Measurements from ENCODE around the gene KRTAP4-3. TPM values are rescaled to one million over a fixed set of nuclear protein-coding genes. Genes with fewer than 3 reads are reported as not detected.
"Not testable (repeated sequence)": the region's sequence is repeated elsewhere in the genome, so short reads cannot be mapped to it uniquely, and the experiment has no call there.

The KRTAP4-3 gene
- total RNA-seq, 1 donor from 2014 or later, result not detected

DNA sequence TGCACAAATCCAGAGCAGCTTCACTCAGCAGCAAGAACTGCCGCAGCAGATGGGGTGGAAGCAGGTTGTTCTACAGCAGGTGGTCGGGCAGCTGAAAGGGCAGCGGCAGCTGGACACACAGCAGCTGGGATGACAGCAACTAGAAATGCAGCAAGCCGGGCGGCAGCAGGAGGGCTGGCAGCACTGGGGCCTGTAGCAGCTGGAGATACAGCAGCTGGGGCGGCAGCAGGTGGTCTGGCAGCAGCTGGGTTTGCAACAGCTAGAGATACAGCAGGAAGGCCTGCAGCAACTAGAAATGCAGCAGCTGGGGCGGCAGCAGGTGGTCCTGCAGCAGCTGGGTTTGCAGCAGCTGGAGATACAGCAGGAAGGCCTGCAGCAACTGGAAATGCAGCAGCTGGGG, 460 bp downstream of the KRTAP4-3 start:
- DNase-seq (no peak), ATAC-seq (no peak)
- Histone ChIP-seq H3K27ac (no peak overlapping the region), H3K4me3 (no peak overlapping the region), H3K27me3 (no peaks in the 10 kb centered on the region), H3K36me3 (no peaks in the 10 kb centered on the region), H3K4me1 (no peaks in the 10 kb centered on the region), H3K9me3 (no peaks in the 10 kb centered on the region)
- TF ChIP-seq, protein P1, sequence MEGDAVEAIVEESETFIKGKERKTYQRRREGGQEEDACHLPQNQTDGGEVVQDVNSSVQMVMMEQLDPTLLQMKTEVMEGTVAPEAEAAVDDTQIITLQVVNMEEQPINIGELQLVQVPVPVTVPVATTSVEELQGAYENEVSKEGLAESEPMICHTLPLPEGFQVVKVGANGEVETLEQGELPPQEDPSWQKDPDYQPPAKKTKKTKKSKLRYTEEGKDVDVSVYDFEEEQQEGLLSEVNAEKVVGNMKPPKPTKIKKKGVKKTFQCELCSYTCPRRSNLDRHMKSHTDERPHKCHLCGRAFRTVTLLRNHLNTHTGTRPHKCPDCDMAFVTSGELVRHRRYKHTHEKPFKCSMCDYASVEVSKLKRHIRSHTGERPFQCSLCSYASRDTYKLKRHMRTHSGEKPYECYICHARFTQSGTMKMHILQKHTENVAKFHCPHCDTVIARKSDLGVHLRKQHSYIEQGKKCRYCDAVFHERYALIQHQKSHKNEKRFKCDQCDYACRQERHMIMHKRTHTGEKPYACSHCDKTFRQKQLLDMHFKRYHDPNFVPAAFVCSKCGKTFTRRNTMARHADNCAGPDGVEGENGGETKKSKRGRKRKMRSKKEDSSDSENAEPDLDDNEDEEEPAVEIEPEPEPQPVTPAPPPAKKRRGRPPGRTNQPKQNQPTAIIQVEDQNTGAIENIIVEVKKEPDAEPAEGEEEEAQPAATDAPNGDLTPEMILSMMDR (IDR thresholded peaks at IDR 0.05), result no peak
- intact Hi-C loops (cut with DNase I), result no loop called here

DNA sequence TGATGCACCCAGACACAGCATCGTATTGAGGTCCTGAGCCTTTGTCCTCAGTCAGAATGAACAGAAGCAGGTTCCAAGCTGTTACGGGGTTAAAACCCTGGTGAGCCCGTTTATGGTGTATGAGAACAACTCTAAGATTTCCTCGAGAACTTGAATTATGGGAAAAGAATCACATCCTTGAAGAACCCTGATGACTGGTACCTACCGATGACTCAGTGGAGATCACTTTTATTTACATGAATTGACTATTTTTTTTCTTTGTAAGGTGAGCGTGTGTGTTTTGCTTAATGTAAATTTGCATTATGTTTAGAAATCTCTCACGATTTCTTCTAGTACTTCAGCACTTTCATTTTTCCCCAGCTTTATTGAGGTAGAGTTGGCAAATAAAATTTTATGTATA, 4.2 kb downstream of the KRTAP4-3 start:
- H3K27me3 ChIP-seq, result no peaks in the 10 kb centered on the region
- no peaks in the 10 kb centered on the region for H3K9me3 ChIP-seq
- no peak for DNase-seq
- no peaks in the 10 kb centered on the region for H3K36me3 ChIP-seq
- H3K27ac ChIP-seq, result no peak overlapping the region
- intact Hi-C loops (cut with DNase I), result no loop called here
- TF ChIP-seq, protein P1 (IDR thresholded peaks at IDR 0.05), result no peak
- H3K4me1 ChIP-seq, result no peaks in the 10 kb centered on the region
- no peak for ATAC-seq
- no peak overlapping the region for H3K4me3 ChIP-seq

DNA sequence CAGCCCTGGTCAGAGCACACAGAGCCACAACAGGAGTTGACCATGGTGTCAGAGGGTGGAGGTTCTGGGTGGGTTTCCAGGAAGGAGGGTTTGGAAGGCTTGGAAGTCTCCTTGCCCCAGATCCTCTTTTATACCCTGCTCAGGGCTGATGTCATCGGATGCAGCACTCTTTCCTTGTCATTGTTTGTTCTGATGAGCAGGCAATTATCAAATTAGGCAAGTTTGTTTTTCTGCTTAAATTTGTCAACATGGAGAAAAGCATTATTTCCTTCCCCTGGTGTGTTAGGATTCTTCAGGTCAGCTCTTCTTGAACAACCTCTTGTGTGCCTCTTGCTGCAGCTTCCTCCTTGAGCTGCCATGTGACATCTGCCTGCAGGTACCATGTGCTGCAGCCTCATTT, 7.4 kb downstream of the KRTAP4-3 start, which contains the start of gene KRTAP4-4:
Gene KRTAP4-4 (minus strand): TSS at position 101 of the 400 bp plus-strand sequence. CDS start 57 bp downstream, at position 44.
- Histone ChIP-seq H3K27ac (no peak within 1 kb of the TSS), H3K4me3 (no peak within 1 kb of the TSS), H3K9me3 (no peaks in the 10 kb centered on the region), H3K4me1 (no peaks in the 10 kb centered on the region), H3K36me3 (no peaks in the 10 kb centered on the region), H3K27me3 (peaks cover 7% of the 10 kb centered on the region)
- no peak for ATAC-seq
- no peak for DNase-seq
- TF ChIP-seq, protein P1 (IDR thresholded peaks at IDR 0.05), result no peak
- intact Hi-C loops (cut with DNase I), result no loop called here

DNA sequence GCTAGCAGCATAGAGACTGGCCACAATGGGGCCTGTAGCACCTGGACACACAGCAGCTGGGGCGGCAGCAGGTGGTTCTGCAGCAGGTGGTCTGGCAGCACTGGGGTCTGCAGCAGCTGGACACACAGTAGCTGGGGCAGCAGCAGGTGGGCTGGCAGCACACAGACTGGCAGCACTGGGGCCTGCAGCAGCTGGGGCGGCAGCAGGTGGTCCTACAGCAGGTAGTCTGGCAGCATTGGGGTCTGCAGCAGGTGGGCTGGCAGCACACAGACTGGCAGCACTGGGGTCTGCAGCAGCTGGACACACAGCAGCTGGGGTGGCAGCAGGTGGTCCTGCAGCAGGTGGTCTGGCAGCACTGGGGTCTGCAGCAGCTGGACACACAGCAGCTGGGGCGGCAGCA, 7.8 kb downstream of the KRTAP4-3 start:
- H3K4me3 ChIP-seq; DNase-seq; H3K36me3 ChIP-seq; H3K4me1 ChIP-seq; H3K9me3 ChIP-seq; H3K27me3 ChIP-seq; H3K27ac ChIP-seq; ATAC-seq; intact Hi-C loops (cut with DNase I): not testable (repeated sequence)

DNA sequence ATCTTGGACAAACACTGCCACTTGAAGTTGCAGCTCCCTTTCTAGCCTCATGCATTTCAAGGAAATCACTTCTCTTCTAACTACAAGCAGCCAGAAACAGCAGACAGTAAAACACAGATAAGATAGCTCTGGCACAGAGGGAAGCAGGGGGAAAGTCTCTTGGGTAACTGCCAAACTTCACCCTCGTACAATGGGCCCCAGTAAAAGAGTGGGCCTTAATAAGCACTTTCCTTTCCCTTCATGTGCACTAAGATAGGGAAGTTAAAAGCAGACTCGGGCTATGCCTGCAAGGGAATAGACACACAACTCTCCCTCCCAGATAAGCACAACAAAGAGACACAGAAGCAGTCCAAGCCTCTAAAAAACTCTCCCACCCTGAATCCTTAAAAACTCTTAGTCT, 14.2 kb downstream of the KRTAP4-3 start:
- H3K4me1 ChIP-seq, result no peaks in the 10 kb centered on the region
- no peak for ATAC-seq
- H3K4me3 ChIP-seq, result no peak overlapping the region
- no peaks in the 10 kb centered on the region for H3K36me3 ChIP-seq
- peaks cover 7% of the 10 kb centered on the region for H3K27me3 ChIP-seq
- no peak for DNase-seq
- intact Hi-C loops (cut with DNase I), result no loop called here
- no peak overlapping the region for H3K27ac ChIP-seq
- no peaks in the 10 kb centered on the region for H3K9me3 ChIP-seq
- TF ChIP-seq, protein P1 (IDR thresholded peaks at IDR 0.05), result no peak

DNA sequence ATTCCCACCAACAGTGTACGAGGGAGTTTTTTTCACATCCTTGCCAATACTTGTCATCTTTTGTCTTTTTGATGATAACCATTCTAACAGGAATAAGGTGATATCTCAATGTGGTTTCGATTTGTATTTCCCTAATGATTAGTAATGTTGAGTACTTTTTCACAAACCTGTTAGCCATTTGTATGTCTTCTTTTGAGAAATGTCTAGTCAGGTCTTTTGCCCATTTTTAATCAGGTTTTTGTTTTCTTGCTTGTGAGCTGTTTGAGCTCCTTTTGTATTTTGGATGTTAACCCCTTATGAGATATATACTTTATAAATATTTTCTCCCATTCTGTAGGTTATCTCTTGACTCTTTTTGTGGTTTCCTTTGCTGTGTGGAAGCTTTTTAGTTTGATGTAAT, 16.5 kb downstream of the KRTAP4-3 start:
- TF ChIP-seq, protein P1 (IDR thresholded peaks at IDR 0.05), result no peak
- Histone ChIP-seq H3K4me1 (no peaks in the 10 kb centered on the region), H3K27ac (no peak overlapping the region), H3K9me3 (no peaks in the 10 kb centered on the region), H3K4me3 (no peak overlapping the region), H3K27me3 (peaks cover 3% of the 10 kb centered on the region), H3K36me3 (no peaks in the 10 kb centered on the region)
- ATAC-seq (no peak), DNase-seq (no peak)
- intact Hi-C loops (cut with DNase I), result no loop called here
